Spleen (tissue), 11 donors: Measurements from ENCODE around the gene MRPL46. TPM values are rescaled to one million over a fixed set of nuclear protein-coding genes. Genes with fewer than 3 reads are reported as not detected.

Source experiments
- DNase-seq: peaks from one replicate; pipeline ENCODE4 v3.0.0-alpha.2; 2020
- H3K27ac ChIP-seq, 8 donors: fragments of 200-600 bp; sonication (generic) in 7 of 8; 1 replicate in 4 of 8; 2 replicates in 4 of 8; pipeline versions ENCODE4 v1.5.0 to v1.8.0; 2016 to 2021; ENCODE audit warnings: inconsistent platforms in 4 of 8, mild to moderate bottlenecking in 4 of 8, moderate library complexity in 1 of 8
- H3K27me3 ChIP-seq, 7 donors: fragments of 200-600 bp; sonication (generic) in 6 of 7; replicated peaks in 1 of 7; 1 replicate in 4 of 7; 2 replicates in 3 of 7; pipeline versions ENCODE4 v1.5.0 to v1.8.0; 2016 to 2021; ENCODE audit warnings: inconsistent platforms in 3 of 7, mild to moderate bottlenecking in 1 of 7
- H3K36me3 ChIP-seq, 6 donors: fragments of 200-600 bp; sonication (generic) in 5 of 6; 1 replicate in 4 of 6; 2 replicates in 2 of 6; pipeline versions ENCODE4 v1.5.0 to v1.8.0; 2016 to 2021; ENCODE audit warnings: inconsistent platforms in 2 of 6
- H3K4me1 ChIP-seq, 6 donors: fragments of 200-600 bp; sonication (generic) in 5 of 6; 1 replicate in 3 of 6; 2 replicates in 3 of 6; pipeline versions ENCODE4 v1.5.0 to v1.8.0; 2016 to 2021; ENCODE audit warnings: inconsistent platforms in 3 of 6
- H3K4me3 ChIP-seq, 8 donors: fragments of 200-600 bp; sonication (generic) in 7 of 8; 1 replicate in 4 of 8; 2 replicates in 4 of 8; pipeline versions ENCODE4 v1.5.0 to v1.8.0; 2016 to 2021; ENCODE audit warnings: inconsistent platforms in 4 of 8, mild to moderate bottlenecking in 4 of 8, moderate library complexity in 2 of 8
- H3K9me3 ChIP-seq, 8 donors: fragments of 200-600 bp; sonication (generic) in 7 of 8; 1 replicate in 4 of 8; 2 replicates in 4 of 8; pipeline versions ENCODE4 v1.5.0 to v1.8.0; 2016 to 2021; ENCODE audit warnings: inconsistent platforms in 4 of 8
- POLR2A ChIP-seq, 3 donors: fragments of 450-650 bp; IDR thresholded peaks; one replicate each; pipeline ENCODE4 v1.5.1; 2017; ENCODE audit warnings: antibody characterized with exemption in 3 of 3, mild to moderate bottlenecking in 1 of 3
- POLR2AphosphoS5 ChIP-seq, 3 donors: sonication (generic); formaldehyde crosslinking; IDR thresholded peaks; one replicate each; pipeline ENCODE4 v1.5.1; 2017; ENCODE audit warnings: antibody characterized with exemption in 3 of 3
- WGBS, 5 donors: extraction: QIAGEN DNeasy Blood & Tissue Kit in 3 of 5; methylation state at CpG; one replicate each; pipeline versions ENCODE4 v1.1.5 to v1.1.7; 2013 to 2018; 5-methylcytosine and 5-hydroxymethylcytosine counted together
- intact Hi-C: fragments of 100-400 bp; cut with DNase I; formaldehyde crosslinking; loops from one replicate; pipeline ENCODE4 v1.15.0; 2023; ENCODE audit warnings: low total_unique reads
- polyA plus RNA-seq, 3 donors: library from polyadenylated mRNA; stranded (reverse); fragments of 200-250 nt; gene quantifications; one replicate each; pipeline ENCODE4 v1.2.1, GENCODE V29; 2013
- total RNA-seq, 7 donors: library from RNA; depleted of rRNA in 3 of 7; stranded (reverse); fragments of >200 nt in 3 of 7; fragmentation: NEBNext Ultra II Directional in 4 of 7; extraction: Animal tissue kit (Norgen Biotek cat#: 25700) in 4 of 7; gene quantifications; one replicate each; pipeline versions ENCODE4 v1.1.0 to v1.2.1, GENCODE V29; 2016 to 2021
- TF ChIP-seq, protein P1 (sequence below), 11 experiments: fragments of 200-600 bp in 7 of 11; fragments of 450-650 bp in 4 of 11; sonication (generic) in 4 of 11; IDR thresholded peaks in 8 of 11; conservative IDR thresholded peaks in 3 of 11; 1 replicate in 7 of 11; 2 replicates in 4 of 11; pipeline versions ENCODE4 v1.4.0 to v1.8.0; 2016 to 2021; ENCODE audit warnings: antibody characterized with exemption in 11 of 11, inconsistent platforms in 4 of 11, mild to moderate bottlenecking in 1 of 11
- donor health status: healthy with polysubstance abuse.
- donor health status: DM: no; HTN: no; CAD: no; lungs with moderate emphysema.
- donor health status: DM: no; HTN: no; CAD: no.
- donor health status: Bipolar disorder and iron deficiency.
- donor health status: healthy.
- donor health status: DM: no; HTN: no; CAD: no.
- donor health status: DM: yes; HTN: yes; CAD: no.

Gene MRPL46
- total and polyA plus RNA-seq, 10 donors = 16.2 to 37.3 (median 20.3) TPM

DNA sequence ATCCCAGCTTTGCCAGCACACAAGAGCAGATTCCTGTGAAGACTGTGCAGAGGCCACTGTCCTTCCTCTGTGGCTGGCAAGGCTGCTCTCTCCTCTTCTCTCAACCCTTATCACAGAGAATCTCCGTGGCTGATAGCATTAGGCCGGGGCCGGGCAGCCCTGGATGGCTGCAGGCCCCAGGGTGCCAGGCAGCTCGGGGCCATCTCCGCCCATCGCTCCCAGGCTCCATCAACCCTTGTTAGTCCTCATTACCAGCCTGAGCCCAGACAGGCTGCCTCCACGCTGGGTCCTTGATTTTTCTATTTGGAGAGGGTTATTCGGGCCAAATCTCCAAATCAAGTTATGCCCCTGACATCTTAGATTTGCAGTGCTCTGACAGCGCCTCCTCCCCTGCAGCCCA, 39.1 kb downstream of the MRPL46 start:
- Histone ChIP-seq H3K4me1 (no peaks in the 10 kb centered on the region), H3K27ac (no peak overlapping the region), H3K9me3 (no peaks in the 10 kb centered on the region), H3K4me3 (no peak overlapping the region), H3K27me3 (peaks cover 0 to 37% (median 0%) of the 10 kb centered on the region in 7 donors), H3K36me3 (no peaks in the 10 kb centered on the region)
- no peak for DNase-seq
- TF ChIP-seq, protein P1, sequence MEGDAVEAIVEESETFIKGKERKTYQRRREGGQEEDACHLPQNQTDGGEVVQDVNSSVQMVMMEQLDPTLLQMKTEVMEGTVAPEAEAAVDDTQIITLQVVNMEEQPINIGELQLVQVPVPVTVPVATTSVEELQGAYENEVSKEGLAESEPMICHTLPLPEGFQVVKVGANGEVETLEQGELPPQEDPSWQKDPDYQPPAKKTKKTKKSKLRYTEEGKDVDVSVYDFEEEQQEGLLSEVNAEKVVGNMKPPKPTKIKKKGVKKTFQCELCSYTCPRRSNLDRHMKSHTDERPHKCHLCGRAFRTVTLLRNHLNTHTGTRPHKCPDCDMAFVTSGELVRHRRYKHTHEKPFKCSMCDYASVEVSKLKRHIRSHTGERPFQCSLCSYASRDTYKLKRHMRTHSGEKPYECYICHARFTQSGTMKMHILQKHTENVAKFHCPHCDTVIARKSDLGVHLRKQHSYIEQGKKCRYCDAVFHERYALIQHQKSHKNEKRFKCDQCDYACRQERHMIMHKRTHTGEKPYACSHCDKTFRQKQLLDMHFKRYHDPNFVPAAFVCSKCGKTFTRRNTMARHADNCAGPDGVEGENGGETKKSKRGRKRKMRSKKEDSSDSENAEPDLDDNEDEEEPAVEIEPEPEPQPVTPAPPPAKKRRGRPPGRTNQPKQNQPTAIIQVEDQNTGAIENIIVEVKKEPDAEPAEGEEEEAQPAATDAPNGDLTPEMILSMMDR (IDR thresholded peaks at IDR 0.05 in 8 of 11, conservative IDR thresholded peaks at IDR 0.05 in 3 of 11) = no peak
- TF ChIP-seq POLR2AphosphoS5 (IDR thresholded peaks at IDR 0.05) = no peak
- no peak for TF ChIP-seq POLR2A (IDR thresholded peaks at IDR 0.05)
- WGBS, 5 donors = 55 to 74% (median 63%) methylated on average over 9 of the region's 9 CpGs
- intact Hi-C loops = no loop called here

DNA sequence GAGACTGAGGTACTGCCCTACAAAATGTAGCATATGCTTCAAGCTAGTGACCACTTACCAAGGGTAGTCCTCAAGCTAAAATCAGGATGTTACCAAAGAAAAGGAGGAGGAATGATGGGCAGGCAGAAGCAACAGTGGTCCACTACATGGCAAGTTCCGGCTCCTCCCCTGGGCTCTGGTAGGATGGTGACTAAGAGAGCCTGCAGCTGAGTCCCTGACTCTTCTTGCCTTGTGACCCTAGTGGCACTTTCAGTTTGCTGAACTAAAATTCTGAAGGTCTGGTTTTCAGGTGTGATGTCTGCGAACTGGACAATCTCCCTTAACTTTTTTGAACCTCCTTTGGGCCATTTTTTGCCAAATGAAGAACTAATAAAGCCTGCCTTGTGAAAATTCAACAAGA, 40.9 kb downstream of the MRPL46 start:
- Histone ChIP-seq H3K36me3 (no peaks in the 10 kb centered on the region), H3K9me3 (no peaks in the 10 kb centered on the region), H3K27ac (no peak overlapping the region), H3K4me1 (no peaks in the 10 kb centered on the region), H3K27me3 (peaks cover 0 to 34% (median 0%) of the 10 kb centered on the region in 7 donors), H3K4me3 (no peak overlapping the region)
- TF ChIP-seq, protein P1 (IDR thresholded peaks at IDR 0.05 in 8 of 11, conservative IDR thresholded peaks at IDR 0.05 in 3 of 11) = no peak
- no peak for TF ChIP-seq POLR2AphosphoS5 (IDR thresholded peaks at IDR 0.05)
- TF ChIP-seq POLR2A (IDR thresholded peaks at IDR 0.05) = no peak
- DNase-seq = no peak
- intact Hi-C loops = no loop called here
- 52 to 87% (median 69%) methylated on average over 2 of the region's 2 CpGs for WGBS, 5 donors

GRCh38 chr15:88423331-88423730, 43.9 kb downstream of the MRPL46 start:
- H3K27me3 ChIP-seq = peaks cover 0 to 27% (median 0%) of the 10 kb centered on the region in 7 donors
- TF ChIP-seq POLR2AphosphoS5 (IDR thresholded peaks at IDR 0.05) (no peak), POLR2A (IDR thresholded peaks at IDR 0.05) (no peak)
- TF ChIP-seq, protein P1 (IDR thresholded peaks at IDR 0.05 in 8 of 11, conservative IDR thresholded peaks at IDR 0.05 in 3 of 11) = no peak
- no peak for DNase-seq
- H3K27ac ChIP-seq = no peak overlapping the region
- H3K4me1 ChIP-seq = no peaks in the 10 kb centered on the region
- intact Hi-C loops = no loop called here
- no peak overlapping the region for H3K4me3 ChIP-seq
- no peaks in the 10 kb centered on the region for H3K36me3 ChIP-seq
- H3K9me3 ChIP-seq = no peaks in the 10 kb centered on the region
- WGBS, 5 donors = 83 to 95% (median 87%) methylated on average over 8 of the region's 8 CpGs

- Histone ChIP-seq H3K4me3 (no peak overlapping the region), H3K27ac (no peak overlapping the region), H3K9me3 (no peaks in the 10 kb centered on the region), H3K27me3 (peaks cover 0 to 20% (median 0%) of the 10 kb centered on the region in 7 donors), H3K36me3 (no peaks in the 10 kb centered on the region), H3K4me1 (no peaks in the 10 kb centered on the region)
- no peak for DNase-seq
- intact Hi-C loops = no loop called here
- 53 to 71% (median 57%) methylated on average over 3 of the region's 3 CpGs for WGBS, 5 donors
- TF ChIP-seq POLR2AphosphoS5 (IDR thresholded peaks at IDR 0.05) (no peak), POLR2A (IDR thresholded peaks at IDR 0.05) (no peak)
- TF ChIP-seq, protein P1 (IDR thresholded peaks at IDR 0.05 in 8 of 11, conservative IDR thresholded peaks at IDR 0.05 in 3 of 11) = no peak
Observed at GRCh38 chr15:88419830-88420229, 47.4 kb downstream of the MRPL46 start.

Other genes with a start within 250 kb of the MRPL46 start
- gene NTRK3, start 210.6 kb downstream of the MRPL46 start, total RNA-seq = 1 to 10 TPM in 6 of 7 donors, under 1 TPM in 1; 0.33 to 6.6 (median 2.2) TPM
- gene NTRK3, start 210.6 kb downstream of the MRPL46 start, polyA plus RNA-seq = 1 to 10 TPM; 1.3 to 2.4 (median 1.6) TPM
- 10 to 100 TPM; 24.6 to 38.0 (median 31.5) TPM for gene MRPS11, start 320 bp upstream of the MRPL46 start, total RNA-seq
- gene MRPS11, start 320 bp upstream of the MRPL46 start, polyA plus RNA-seq = 10 to 100 TPM; 39.6 to 42.2 (median 40.1) TPM
- 10 to 100 TPM in 1 of 7 donors, 1 to 10 TPM in 6; 5.1 to 11.5 (median 9.2) TPM for gene DET1, start 79.3 kb upstream of the MRPL46 start, total RNA-seq
- gene DET1, start 79.3 kb upstream of the MRPL46 start, polyA plus RNA-seq = 1 to 10 TPM; 1.3 to 2.8 (median 2.7) TPM
- 10 to 100 TPM; 20.3 to 40.3 (median 29.5) TPM for gene AEN, start 154.0 kb upstream of the MRPL46 start, total RNA-seq
- 10 to 100 TPM; 12.9 to 18.6 (median 14.6) TPM for gene AEN, start 154.0 kb upstream of the MRPL46 start, polyA plus RNA-seq
- gene ISG20, start 171.6 kb upstream of the MRPL46 start, total RNA-seq = 100 to 1,000 TPM in 5 of 7 donors, 10 to 100 TPM in 2; 70.5 to 171 (median 127) TPM
- 100 to 1,000 TPM; 142 to 365 (median 198) TPM for gene ISG20, start 171.6 kb upstream of the MRPL46 start, polyA plus RNA-seq